HG02588 (cell line): ENCODE results near the gene DTNB.
"Not testable (repeated sequence)": the region's sequence is repeated elsewhere in the genome, so short reads cannot be mapped to it uniquely, and the experiment has no call there.

ENCODE experiments used
- ATAC-seq: cut with Tn5 transposase; IDR thresholded peaks from one replicate; pipeline ENCODE4 v1.9.1; 2021; ENCODE audit warnings: mild to moderate bottlenecking, moderate library complexity; ENCODE audit not compliant: unreplicated experiment

Gene DTNB

DNA sequence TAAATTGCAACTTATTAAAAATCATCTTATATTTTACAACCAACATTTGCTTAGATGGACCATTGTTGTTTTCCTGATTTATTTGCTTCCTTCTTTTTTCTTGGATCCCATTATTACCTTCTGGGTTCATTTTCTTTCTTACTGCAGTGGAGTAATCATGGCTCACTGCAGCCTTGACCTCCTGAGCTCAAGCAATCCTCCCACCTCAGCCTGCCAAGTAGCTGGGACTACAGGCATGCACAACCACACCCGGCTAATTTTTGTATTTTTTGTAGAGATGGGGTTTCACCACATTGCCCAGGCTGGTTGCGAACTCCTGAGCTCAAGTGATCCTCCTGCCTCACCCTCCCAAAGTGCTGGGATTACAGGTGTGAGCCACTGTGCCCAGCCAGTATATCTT lies 123.8 kb downstream of the DTNB start:
- ATAC-seq, result not testable (repeated sequence)

DNA sequence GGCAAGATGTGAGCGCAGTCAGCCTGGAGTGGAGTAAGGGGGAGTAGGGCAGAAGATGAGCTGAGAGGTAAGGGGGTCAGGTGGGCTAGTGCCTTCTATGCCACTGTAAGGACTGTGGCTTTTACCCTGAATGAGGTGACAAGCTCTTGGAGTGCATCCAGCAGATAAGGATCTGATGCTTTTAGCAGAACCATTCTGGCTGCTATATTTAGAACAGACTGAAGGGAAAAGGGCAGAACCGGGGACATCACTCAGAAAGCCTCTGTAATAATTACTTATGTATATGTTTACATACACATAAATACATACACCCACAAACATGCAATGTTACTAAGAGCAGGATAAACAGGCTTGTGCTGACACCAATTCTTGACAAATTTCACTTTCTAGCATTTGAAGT lies 124.8 kb downstream of the DTNB start:
- no peak for ATAC-seq

DNA sequence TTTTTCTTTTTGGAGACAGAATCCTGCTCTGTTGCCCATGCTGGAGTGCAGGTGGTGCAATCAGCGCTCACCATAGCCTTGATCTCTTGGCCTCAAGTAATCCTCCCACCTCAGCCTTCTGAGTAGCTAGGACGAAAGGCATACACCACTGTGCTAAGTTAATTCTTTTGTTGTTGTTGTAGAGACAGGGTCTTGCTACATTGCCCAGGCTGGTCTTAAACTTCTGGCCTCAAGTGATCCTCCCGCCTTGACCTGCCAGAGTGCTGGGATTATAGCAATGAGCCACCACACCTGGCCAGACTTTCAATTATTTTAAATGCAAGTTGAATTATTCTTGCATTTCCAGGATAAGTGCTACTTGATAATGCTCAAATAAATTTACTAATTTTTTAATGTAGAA lies 126.5 kb downstream of the DTNB start:
- no peak for ATAC-seq

DNA sequence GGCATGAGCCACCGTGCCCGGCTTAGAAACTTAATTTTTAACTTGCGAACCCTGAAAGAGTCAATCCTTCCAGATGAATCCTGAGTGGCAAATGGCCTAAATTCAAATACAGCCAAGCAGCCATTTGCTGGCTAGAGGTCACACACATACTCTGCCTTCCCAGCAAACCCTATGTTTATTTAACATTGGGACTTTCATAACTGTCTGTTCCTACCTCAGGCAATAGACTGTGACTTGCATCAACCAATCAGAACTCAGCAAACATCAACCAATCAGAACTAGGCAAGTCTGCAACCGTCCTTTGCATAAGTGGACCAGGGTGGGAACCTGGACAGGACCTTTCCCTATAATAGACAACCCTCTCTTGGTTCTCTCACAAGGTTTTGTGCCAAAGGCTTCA lies 127.5 kb downstream of the DTNB start:
- no peak for ATAC-seq

DNA sequence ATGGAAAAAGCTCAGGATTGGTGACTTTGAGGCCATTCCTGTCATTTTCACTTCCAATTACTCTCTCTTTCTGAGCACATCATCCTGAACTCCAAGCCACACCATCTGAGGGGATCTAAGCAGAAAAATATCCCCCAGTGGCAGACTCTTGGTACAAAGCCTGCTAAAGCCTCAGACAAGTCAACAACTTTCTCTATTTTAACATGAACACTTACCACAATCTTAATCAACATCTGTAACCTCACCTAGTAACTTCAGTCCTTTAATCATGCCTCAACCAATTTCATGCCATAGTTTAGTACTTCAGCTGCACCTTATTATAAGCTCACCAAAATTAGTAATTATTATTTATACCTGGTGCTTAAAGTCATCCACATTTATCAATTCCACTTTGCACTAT lies 128.9 kb downstream of the DTNB start:
- no peak for ATAC-seq

DNA sequence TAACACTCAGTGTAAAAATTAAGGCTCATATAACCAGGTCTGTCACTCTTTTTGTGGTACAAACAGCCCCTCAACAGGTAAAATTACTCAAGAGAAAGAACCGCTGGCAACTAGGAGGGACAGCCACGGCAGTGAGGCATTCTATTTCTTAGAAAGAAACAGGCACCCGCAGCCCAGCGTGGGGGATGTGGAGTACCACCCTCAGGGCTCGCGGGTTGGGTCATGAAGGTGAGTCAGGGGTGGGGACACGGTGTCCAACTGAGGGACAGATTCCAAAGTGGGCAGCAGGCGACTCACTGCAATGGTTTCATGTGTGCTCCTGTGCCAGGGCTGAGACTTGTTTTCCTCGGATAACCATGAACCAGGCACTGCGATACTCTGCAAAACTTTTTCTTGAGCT lies 129.4 kb downstream of the DTNB start:
- no peak for ATAC-seq

DNA sequence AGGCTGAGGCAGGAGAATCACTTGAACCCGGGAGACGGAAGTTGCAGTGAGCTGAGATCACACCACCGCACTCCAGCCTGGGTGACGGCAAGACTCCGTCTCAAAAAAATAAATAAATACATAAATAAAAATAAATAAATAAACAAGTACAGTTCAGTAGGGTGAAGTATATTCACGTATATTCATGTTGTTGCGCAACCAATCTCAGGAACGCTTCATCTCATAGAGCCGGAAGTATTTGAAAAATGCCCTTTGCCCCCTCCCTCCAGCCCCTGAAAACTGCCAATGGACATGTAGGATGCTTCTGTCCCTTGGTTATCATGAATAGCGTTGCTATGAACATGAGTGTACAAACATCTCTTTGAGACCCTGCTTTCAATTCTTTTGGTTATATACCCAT lies 132.0 kb downstream of the DTNB start:
- no peak for ATAC-seq

DNA sequence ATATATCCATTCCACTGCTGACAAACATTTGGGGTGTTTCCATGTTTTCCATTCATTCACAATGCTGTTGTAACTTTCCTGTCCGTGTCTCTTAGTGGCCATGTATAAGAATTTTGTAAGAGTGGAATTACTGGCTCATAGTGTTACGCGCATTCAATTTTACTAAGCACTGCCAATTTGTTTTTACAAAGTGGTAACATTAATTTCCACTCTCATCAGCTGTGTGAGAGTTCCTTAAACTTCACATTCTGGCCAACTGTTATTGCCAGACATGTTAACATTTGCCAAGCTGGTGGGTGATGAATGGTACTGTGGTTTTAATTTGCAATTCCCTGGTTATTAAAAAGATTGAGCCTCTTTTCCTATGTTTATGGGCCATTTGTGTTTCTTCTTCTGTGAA lies 134.2 kb downstream of the DTNB start:
- ATAC-seq, result no peak

DNA sequence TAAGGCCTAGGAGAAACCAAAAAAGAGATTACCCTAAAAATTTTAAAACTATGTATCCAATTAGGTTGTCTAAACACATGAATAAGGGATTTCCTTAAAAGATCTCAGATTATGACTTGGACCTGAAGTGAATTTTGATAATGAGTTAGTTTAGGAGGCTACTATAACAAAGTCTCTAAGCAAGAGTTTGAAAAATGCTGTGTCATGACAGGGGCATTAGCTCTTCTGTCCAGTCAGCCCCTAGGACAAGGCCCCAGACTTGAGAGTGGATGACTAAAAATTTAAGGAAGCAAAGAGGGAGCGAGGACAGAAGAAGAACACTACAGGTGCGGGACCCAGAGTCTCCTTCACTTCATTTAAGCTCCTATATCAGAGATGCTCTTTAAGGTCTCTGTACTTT lies 135.9 kb downstream of the DTNB start:
- no peak for ATAC-seq

DNA sequence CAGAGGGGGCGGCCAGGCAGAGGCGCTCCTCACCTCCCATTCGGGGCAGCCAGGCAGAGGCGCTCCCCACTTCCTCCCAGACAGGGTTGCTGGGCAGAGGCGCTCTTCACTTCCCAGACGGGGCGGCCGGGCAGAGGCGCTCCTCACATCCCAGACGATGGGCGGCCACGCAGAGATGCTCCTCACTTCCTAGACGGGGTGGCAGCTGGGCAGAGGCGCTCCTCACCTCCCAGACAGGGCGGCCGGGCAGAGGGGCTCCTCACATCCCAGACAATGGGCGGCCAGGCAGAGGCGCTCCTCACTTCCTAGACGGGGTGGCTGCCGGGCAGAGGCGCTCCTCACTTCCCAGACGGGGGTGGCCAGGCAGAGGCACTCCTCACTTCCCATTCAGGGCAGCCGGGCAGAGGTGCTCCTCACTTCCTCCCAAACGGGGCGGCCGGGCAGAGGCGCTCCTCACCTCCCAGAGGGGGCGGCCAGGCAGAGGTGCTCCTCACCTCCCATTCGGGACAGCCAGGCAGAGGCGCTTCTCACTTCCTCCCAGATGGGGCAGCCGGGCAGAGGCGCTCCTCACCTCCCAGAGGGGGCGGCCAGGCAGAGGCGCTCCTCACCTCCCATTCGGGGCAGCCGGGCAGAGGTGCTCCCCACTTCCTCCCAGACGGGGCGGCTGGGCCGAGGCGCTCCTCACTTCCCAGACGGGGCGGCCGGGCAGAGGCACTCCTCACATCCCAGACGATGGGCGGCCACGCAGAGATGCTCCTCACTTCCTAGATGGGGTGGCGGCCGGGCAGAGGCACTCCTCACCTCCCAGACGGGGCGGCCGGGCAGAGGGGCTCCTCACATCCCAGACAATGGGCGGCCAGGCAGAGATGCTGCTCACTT lies 137.7 kb downstream of the DTNB start:
- ATAC-seq, result not testable (repeated sequence)

DNA sequence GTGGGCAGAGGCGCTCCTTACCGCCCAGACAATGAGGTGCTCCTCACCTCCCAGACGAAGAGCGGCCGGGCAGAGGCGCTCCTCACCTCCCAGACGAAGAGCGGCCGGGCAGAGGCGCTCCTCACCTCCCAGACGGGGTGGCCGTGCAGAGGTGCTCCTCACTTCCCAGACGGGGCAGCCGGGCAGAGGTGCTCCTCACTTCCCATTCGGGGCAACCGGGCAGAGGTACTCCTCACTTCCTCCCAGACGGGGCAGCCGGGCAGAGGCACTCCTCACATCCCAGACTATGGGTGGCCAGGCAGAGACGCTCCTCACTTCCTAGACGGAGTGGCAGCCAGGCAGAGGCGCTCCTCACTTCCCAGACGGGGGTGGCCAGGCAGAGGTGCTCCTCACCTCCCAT lies 138.4 kb downstream of the DTNB start:
- not testable (repeated sequence) for ATAC-seq

DNA sequence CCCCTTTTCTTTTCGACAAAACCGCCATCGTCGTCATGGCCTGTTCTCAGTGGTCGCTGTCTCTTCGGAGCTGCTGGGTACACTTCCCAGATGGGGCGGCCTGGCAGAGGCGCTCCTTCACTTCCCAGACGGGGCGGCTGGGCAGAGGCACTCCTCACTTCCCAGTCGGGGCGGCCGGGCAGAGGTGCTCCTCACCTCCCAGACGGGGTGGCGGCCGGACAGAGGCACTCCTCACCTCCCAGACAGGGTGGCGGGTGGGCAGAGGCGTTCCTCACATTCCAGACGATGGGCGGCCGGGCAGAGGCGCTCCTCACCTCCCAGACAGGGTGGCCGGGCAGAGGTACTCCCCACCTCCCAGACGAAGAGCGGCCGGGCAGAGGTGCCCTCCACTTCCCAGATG lies 138.9 kb downstream of the DTNB start:
- no peak for ATAC-seq

DNA sequence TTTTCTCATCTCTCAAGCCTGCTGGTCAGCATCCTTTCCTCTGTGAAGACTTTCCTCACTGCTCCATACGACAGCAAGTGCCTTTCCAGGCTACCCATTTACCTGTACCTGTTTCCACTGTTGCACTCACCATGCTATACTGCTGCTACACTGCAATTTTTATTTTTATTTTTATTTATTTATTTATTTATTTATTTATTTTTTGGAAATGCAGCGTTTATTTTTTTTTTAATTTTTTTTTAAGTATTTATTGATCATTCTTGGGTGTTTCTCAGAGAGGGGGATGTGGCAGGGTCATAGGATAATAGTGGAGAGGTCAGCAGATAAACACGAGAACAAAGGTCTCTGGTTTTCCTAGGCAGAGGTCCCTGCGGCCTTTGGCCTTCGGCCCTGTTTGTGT lies 139.6 kb downstream of the DTNB start:
- ATAC-seq, result not testable (repeated sequence)

DNA sequence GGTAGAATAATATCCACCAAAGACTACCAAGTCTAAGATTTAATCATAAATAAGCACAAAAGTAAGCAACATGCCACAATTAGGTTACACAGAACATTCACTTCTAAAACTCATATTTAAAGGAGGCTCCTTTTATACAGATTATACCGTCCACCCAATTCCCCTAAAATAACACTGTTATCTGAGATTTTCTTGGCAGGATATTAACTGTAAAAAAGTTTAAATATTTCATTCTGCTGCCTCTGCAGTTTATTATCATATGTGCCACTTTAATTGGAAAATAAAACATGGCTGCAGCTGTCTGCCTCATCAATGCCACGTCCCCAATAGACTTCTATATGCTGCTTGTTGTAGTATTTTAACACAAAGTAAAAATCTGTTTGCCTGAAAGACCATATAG lies 140.9 kb downstream of the DTNB start:
- ATAC-seq, result no peak

DNA sequence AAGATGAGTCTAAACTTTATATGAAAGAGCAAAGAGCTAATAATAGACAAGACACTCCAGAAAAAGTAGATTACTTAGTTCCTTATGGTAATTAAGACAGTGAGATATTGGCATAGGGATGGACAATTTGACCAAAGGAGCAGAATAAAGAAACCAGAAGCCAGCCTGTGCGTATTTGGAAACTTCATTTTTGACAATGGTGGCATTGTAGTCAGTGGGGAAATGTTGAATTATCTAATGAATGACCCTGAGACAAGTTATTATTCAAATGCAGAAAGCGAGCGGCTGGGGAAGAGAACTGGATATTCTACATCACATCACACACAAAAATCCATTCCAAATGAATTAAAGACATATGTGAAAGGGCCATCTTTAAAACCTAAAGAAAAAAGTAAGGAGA lies 144.3 kb downstream of the DTNB start:
- no peak for ATAC-seq

DNA sequence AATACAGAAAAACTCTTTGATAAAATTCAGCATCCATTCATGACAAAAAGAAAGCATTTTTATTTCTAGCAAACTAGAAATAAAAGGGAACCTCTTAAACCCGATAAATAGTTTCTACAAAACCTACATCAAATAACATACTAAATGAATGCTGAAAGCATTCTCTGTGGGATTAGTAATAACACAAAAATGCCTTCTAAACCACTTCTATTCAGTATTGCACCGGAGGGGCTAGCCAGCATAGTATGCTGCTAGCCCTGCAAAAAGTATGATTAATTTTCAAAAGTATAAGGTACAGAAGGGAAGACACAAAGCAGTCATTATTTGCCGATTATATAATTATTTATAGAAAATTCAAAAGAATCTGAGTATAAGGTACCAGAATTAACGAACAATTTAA lies 145.2 kb downstream of the DTNB start:
- ATAC-seq, result no peak

DNA sequence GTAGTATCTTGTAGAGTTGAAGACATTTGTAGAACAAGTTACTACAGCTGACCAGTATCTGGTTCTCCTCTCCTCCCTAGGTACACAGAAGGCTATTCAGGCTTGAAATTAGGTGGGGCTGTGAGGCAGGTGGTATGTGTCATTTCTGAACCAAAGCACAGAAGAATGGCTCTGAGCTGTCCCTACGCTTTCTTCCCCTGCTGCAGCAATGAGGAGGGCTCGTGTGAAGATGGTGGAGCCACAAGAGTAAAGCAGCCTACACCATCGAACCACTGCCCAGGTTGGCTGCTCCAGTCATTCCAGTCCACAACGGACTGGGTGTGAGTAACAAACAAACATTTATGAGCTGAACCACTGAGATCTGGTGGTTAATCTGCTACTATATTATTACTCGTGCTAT lies 148.9 kb downstream of the DTNB start:
- ATAC-seq, result peak; percentile 47

DNA sequence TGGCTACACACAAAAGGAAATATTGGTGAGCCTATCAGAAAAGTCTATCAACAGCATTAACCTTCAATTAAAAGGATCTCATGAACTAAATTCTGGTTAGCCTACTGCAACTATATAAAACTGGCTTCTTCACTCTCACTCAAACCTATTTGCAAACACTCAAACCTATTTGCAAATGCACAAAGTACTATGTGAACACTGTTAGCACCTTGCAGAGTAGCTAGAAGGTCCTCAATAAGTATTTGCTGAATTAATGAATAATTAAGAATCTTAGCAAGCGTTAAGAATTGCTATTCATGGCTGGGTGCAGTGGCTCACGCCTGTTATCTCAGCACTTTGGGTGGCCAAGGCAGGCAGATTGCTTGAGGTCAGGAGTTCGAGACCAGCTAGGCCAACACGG lies 150.3 kb downstream of the DTNB start:
- no peak for ATAC-seq

DNA sequence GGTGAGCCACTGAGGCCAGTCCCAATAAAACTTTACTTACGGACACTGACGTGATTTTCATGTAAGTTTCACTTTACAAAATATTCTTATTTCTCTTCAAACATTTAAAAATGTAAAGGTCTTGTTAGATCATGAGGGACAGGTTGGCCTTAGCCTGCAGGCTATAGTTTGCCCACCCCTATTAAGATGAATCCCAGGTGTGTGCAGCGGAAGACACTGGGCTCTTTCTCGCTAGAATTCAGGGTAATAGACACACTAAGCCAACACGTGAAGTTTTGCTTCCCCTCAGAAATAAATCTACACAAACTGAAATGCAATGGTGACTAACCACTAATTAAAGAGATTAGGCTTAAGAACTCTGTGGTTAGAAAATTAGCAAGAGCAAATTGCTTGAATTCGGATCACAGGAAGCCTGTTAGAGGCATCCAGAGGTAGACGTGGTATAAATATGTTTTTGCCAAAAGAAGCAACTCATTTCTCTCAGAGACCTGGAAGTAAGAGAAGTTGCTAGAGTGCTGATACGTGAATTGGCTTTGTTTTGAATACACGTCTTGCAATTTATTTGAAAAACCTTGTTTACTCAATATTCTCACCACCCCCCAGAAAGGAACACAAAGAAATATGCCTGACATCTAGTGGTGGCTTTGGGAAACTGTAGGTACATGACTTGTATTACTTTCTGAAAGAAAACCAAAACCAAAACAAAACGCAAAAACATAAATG lies 151.6 kb downstream of the DTNB start:
- peak; percentile 66 for ATAC-seq

DNA sequence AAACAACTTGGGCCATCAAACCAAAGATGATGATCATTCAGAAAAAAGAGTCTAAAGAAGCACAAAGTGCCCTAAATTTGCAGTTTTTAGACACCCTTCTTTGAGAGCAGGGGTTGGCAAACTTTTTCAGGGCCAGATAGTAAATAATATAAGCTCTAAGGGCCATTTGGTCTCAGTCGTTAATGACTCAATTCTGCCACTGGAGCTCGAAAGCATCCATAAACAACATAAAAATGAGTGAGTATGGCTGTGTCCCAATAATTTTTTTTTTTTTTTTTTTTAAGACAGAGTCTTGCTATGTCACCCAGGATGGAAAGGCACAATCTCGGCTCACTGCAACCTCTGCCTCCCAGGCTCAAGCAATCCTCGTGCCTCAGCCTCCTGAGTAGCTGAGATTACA lies 152.3 kb downstream of the DTNB start:
- ATAC-seq, result no peak

DNA sequence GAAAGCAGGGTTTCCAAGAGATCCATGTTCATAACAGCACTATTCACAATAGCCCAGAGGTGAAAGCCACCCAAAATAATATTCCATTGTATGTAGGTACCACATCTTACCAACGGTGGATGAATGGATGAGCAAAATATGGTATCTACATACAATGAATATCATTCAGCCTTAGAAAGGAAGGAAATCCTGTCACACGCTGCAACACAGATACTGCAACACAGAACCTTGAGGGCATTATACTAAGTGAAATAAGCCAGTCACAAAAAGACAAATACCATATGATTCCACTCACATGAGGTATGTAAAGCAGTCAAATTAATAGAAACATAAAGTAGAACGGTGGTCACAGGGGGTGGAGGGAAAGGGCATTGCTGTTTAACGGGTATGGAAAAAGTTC lies 155.7 kb downstream of the DTNB start:
- ATAC-seq, result no peak

DNA sequence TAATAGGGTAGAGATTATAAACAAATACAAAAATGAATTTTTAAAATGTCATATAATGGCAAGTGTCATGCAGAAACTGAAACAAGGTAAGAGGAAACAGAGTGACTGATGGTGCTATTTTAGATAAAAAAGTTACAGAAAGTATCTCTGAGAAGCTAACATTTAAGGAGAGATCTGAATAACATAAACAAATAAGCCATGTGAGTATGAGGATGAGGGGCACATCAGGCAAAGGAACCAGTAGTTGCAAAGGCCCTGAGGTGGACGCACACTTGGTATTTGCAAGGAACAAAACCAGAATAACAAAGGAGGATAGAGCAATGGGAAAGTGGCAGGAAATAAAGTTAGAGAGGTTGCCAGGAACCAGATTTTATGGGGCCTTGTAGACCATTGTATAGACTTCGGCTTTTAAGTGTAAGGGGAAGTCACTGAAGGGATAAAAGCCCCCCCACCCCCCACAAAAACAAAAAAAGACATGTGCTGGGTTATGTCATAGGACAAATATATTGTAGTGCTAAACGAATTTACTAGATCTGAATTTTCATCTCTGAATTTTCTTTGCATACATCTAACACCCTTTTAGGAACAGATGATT lies 159.2 kb downstream of the DTNB start:
- ATAC-seq, result no peak
